ENCODE results near the gene KMT2B.
A peak's percentile ranks its signal among the peaks of the same experiment; 100 is the strongest.

The KMT2B gene

DNA sequence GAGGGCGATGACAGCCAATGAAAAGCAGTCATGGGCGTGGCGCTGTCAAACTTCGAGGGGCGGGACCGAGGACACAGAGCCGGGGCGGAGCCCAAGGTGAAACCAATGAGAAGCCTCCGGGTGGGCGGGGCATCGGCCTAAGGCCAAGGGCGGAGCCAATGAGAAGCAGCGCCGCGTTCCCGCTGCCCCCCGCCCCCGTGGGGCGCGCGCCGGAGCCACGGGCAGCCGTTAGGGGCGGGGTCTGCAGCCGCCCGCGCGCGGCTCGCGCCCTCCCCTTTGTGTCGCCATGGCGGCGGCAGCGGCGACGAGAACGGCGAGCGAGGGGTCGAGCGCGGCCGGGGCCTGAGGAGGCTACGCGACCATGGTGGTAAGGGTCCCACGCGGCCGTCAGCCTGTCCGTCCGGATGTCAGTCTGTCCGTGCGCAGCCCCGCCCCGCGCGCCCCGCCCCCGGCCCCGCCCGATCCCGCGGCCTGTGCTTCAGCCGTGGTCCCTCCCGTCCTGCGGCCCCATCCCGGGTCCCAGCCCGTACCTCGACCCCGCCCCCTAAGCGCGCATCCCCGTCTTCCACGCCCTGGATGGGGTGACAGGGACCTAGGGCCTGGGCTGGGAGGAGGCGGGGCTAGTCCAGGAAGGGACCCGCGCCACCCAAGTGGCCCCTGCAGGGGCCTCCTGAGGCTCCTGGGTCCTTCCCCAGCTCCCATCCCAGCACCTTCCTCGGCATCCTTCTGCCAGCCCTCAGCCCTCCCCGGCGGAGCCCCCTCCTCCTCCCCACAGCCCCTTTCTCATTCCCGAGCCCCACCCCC is 57.7 kb downstream of the KMT2B start, which contains the start of gene ARHGAP33:
Gene ARHGAP33 (plus strand): TSS at position 267 of the 804 bp plus-strand sequence. CDS start 95 bp downstream, at position 362.
- Histone ChIP-seq H2AK5ac (ENCODE audit: low read length) (no peak within 1 kb of the TSS), H3K9ac (ENCODE audit: low read length) (no peak within 1 kb of the TSS), H3K4ac (ENCODE audit: low read depth, low read length) (peak within 1 kb of the TSS; percentile 66), H4K12ac (ENCODE audit: low read depth, low read length) (no peak within 1 kb of the TSS), H3K9me3 (ENCODE audit: insufficient read depth, low read depth, low read length) (no peaks in the 10 kb centered on the region), H3K18ac (ENCODE audit: low read length) (no peak within 1 kb of the TSS), H2AFZ (ENCODE audit: insufficient read depth, low read length, poor library complexity) (peak within 1 kb of the TSS; percentile 73), H3K4me2 (ENCODE audit: low read length) (peak within 1 kb of the TSS; percentile 80), H3K79me1 (ENCODE audit: low read length) (peaks cover 3% of the 10 kb centered on the region), H2BK120ac (ENCODE audit: insufficient read depth, low read length, poor library complexity) (peak within 1 kb of the TSS; percentile 36), H3K23ac (ENCODE audit: low read length) (no peak within 1 kb of the TSS), H2BK5ac (ENCODE audit: low read depth, low read length, poor library complexity) (no peak within 1 kb of the TSS), H3K79me2 (ENCODE audit: control insufficient read depth, insufficient read depth, low read length, poor library complexity) (no peaks in the 10 kb centered on the region), H2BK12ac (ENCODE audit: low read length) (no peak within 1 kb of the TSS), H4K8ac (ENCODE audit: low read depth, low read length) (peak within 1 kb of the TSS; percentile 75), H3K4me3 (ENCODE audit: low read depth, low read length) (peak within 1 kb of the TSS; percentile 86), H3K4me1 (ENCODE audit: control insufficient read depth in 1 of 2, insufficient read depth in 2 of 2, low read length in 2 of 2) (peaks cover 6 to 15% of the 10 kb centered on the region in 2 experiments), H3K36me3 (ENCODE audit: control insufficient read depth in 1 of 2, insufficient read depth in 2 of 2, low read length in 2 of 2) (peaks cover 0 to 3% of the 10 kb centered on the region in 2 experiments), H3K14ac (ENCODE audit: low read length) (peak within 1 kb of the TSS; percentile 56), H4K91ac (ENCODE audit: low read depth, low read length) (peak within 1 kb of the TSS; percentile 39), H3K27ac (ENCODE audit: low read depth, low read length) (no peak within 1 kb of the TSS), H3K27me3 (ENCODE audit: insufficient read depth, low read length) (no peaks in the 10 kb centered on the region)
- DNase-seq = peak; percentile 98 to 100
- no CpG with 5 or more reads among the region's 82 CpGs for WGBS (ENCODE audit: extremely low coverage, insufficient coverage, insufficient read length)

- H3K4me3 ChIP-seq (ENCODE audit: low read depth, low read length) = no peak overlapping the region
- H4K12ac ChIP-seq (ENCODE audit: low read depth, low read length) = no peak overlapping the region
- WGBS (ENCODE audit: extremely low coverage, insufficient coverage, insufficient read length) = no CpG with 5 or more reads among the region's 13 CpGs
- no peak for DNase-seq
- peaks cover 3% of the 10 kb centered on the region for H3K79me1 ChIP-seq (ENCODE audit: low read length)
- H3K79me2 ChIP-seq (ENCODE audit: control insufficient read depth, insufficient read depth, low read length, poor library complexity) = no peaks in the 10 kb centered on the region
- peak overlapping the region; percentile 25 for H4K91ac ChIP-seq (ENCODE audit: low read depth, low read length)
- H3K4ac ChIP-seq (ENCODE audit: low read depth, low read length) = no peak overlapping the region
- H3K4me2 ChIP-seq (ENCODE audit: low read length) = peak overlapping the region; percentile 80
- H3K36me3 ChIP-seq (ENCODE audit: control insufficient read depth in 1 of 2, insufficient read depth in 2 of 2, low read length in 2 of 2) = peaks cover 5 to 8% of the 10 kb centered on the region in 2 experiments
- H3K18ac ChIP-seq (ENCODE audit: low read length) = no peak overlapping the region
- H3K23ac ChIP-seq (ENCODE audit: low read length) = no peak overlapping the region
- no peaks in the 10 kb centered on the region for H3K27me3 ChIP-seq (ENCODE audit: insufficient read depth, low read length)
- H2AK5ac ChIP-seq (ENCODE audit: low read length) = no peak overlapping the region
- H4K8ac ChIP-seq (ENCODE audit: low read depth, low read length) = no peak overlapping the region
- H2AFZ ChIP-seq (ENCODE audit: insufficient read depth, low read length, poor library complexity) = no peak overlapping the region
- H3K4me1 ChIP-seq (ENCODE audit: control insufficient read depth in 1 of 2, insufficient read depth in 2 of 2, low read length in 2 of 2) = peaks cover 6 to 15% of the 10 kb centered on the region in 2 experiments
- H3K14ac ChIP-seq (ENCODE audit: low read length) = no peak overlapping the region
- no peak overlapping the region for H2BK120ac ChIP-seq (ENCODE audit: insufficient read depth, low read length, poor library complexity)
- H3K9me3 ChIP-seq (ENCODE audit: insufficient read depth, low read depth, low read length) = no peaks in the 10 kb centered on the region
- H2BK12ac ChIP-seq (ENCODE audit: low read length) = no peak overlapping the region
- no peak overlapping the region for H3K9ac ChIP-seq (ENCODE audit: low read length)
- H3K27ac ChIP-seq (ENCODE audit: low read depth, low read length) = no peak overlapping the region
- no peak overlapping the region for H2BK5ac ChIP-seq (ENCODE audit: low read depth, low read length, poor library complexity)
Measured at GRCh38 chr19:35776102-35776788, 58.4 kb downstream of the KMT2B start.

DNA sequence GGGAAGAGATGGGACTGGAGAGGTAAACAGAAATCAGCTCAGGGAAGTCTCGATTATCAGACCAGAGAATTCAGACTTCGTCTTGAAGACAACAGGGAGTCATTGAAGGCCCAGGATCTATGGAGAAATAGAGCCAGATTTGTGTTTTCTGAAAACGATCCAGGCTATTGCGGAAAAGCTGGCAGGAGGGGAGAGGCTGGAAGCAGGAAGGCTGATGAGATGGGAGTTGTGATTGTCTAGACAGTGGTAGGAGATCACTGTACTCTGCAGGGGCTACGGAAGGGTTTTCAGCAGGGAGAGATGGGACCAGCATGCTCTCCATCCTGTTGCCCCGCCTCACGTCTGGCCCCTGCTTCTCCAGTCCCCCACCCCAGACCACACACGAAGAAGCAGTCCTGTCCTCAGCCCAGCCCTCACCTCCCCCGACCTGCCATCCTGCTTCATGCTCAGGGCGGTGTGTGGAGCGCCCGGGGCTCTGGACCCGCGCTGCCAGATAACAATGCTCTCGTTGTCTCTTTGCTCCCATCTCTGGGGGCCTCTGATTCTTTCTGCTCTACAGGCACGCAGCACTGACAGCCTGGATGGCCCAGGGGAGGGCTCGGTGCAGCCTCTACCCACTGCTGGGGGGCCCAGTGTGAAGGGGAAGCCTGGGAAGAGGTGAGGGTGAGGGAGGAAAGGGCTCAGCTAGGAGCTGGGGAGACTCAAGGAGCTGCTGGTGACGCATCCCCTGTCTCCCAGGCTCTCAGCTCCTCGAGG is 59.5 kb downstream of the KMT2B start:
- H2BK5ac ChIP-seq (ENCODE audit: low read depth, low read length, poor library complexity) = no peak overlapping the region
- H2AK5ac ChIP-seq (ENCODE audit: low read length) = no peak overlapping the region
- H3K79me2 ChIP-seq (ENCODE audit: control insufficient read depth, insufficient read depth, low read length, poor library complexity) = no peaks in the 10 kb centered on the region
- H3K4me3 ChIP-seq (ENCODE audit: low read depth, low read length) = no peak overlapping the region
- peaks cover 3% of the 10 kb centered on the region for H3K79me1 ChIP-seq (ENCODE audit: low read length)
- H4K12ac ChIP-seq (ENCODE audit: low read depth, low read length) = no peak overlapping the region
- H2AFZ ChIP-seq (ENCODE audit: insufficient read depth, low read length, poor library complexity) = no peak overlapping the region
- no peaks in the 10 kb centered on the region for H3K27me3 ChIP-seq (ENCODE audit: insufficient read depth, low read length)
- peak overlapping the region; percentile 14 for H3K4me2 ChIP-seq (ENCODE audit: low read length)
- no peak overlapping the region for H3K23ac ChIP-seq (ENCODE audit: low read length)
- no peak overlapping the region for H2BK120ac ChIP-seq (ENCODE audit: insufficient read depth, low read length, poor library complexity)
- H3K9me3 ChIP-seq (ENCODE audit: insufficient read depth, low read depth, low read length) = no peaks in the 10 kb centered on the region
- no peak overlapping the region for H3K4ac ChIP-seq (ENCODE audit: low read depth, low read length)
- H3K4me1 ChIP-seq (ENCODE audit: control insufficient read depth in 1 of 2, insufficient read depth in 2 of 2, low read length in 2 of 2) = peaks cover 6 to 15% of the 10 kb centered on the region in 2 experiments
- no peak for DNase-seq
- H3K18ac ChIP-seq (ENCODE audit: low read length) = no peak overlapping the region
- H4K91ac ChIP-seq (ENCODE audit: low read depth, low read length) = no peak overlapping the region
- no CpG with 5 or more reads among the region's 19 CpGs for WGBS (ENCODE audit: extremely low coverage, insufficient coverage, insufficient read length)
- no peak overlapping the region for H2BK12ac ChIP-seq (ENCODE audit: low read length)
- no peak overlapping the region for H3K14ac ChIP-seq (ENCODE audit: low read length)
- H3K9ac ChIP-seq (ENCODE audit: low read length) = no peak overlapping the region
- peaks cover 7 to 9% of the 10 kb centered on the region in 2 experiments for H3K36me3 ChIP-seq (ENCODE audit: control insufficient read depth in 1 of 2, insufficient read depth in 2 of 2, low read length in 2 of 2)
- H4K8ac ChIP-seq (ENCODE audit: low read depth, low read length) = no peak overlapping the region
- H3K27ac ChIP-seq (ENCODE audit: low read depth, low read length) = no peak overlapping the region

DNA sequence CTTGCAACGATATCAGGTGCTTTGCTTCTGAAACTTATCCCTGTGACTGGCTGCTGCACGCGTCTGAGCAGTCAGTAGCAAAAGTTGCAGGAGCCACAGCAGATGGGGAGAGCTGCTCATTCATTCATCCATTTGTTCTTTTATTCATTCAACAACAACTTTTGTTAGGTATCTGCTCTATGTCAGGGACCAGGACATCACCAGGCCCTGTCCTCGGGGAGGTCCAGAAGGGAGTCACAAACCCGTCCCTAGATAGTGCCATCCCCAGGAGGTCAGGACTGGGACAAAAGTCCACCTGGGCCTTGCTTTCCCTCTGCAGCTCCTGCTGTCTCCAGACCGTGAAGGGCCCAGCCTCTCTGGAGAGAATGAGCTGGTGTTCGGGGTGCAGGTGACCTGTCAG is 60.2 kb downstream of the KMT2B start:
- no peak overlapping the region for H3K4me3 ChIP-seq (ENCODE audit: low read depth, low read length)
- H3K36me3 ChIP-seq (ENCODE audit: control insufficient read depth in 1 of 2, insufficient read depth in 2 of 2, low read length in 2 of 2) = peaks cover 10 to 13% of the 10 kb centered on the region in 2 experiments
- no peak overlapping the region for H3K23ac ChIP-seq (ENCODE audit: low read length)
- H2AK5ac ChIP-seq (ENCODE audit: low read length) = no peak overlapping the region
- no peak overlapping the region for H3K4ac ChIP-seq (ENCODE audit: low read depth, low read length)
- no peak overlapping the region for H4K8ac ChIP-seq (ENCODE audit: low read depth, low read length)
- H4K12ac ChIP-seq (ENCODE audit: low read depth, low read length) = no peak overlapping the region
- no peak overlapping the region for H2BK5ac ChIP-seq (ENCODE audit: low read depth, low read length, poor library complexity)
- H3K14ac ChIP-seq (ENCODE audit: low read length) = no peak overlapping the region
- no peak overlapping the region for H2BK120ac ChIP-seq (ENCODE audit: insufficient read depth, low read length, poor library complexity)
- WGBS (ENCODE audit: extremely low coverage, insufficient coverage, insufficient read length) = no CpG with 5 or more reads among the region's 7 CpGs
- peaks cover 3% of the 10 kb centered on the region for H3K79me1 ChIP-seq (ENCODE audit: low read length)
- H3K4me1 ChIP-seq (ENCODE audit: control insufficient read depth in 1 of 2, insufficient read depth in 2 of 2, low read length in 2 of 2) = peaks cover 6 to 15% of the 10 kb centered on the region in 2 experiments
- H2AFZ ChIP-seq (ENCODE audit: insufficient read depth, low read length, poor library complexity) = no peak overlapping the region
- no peak overlapping the region for H3K9ac ChIP-seq (ENCODE audit: low read length)
- no peak overlapping the region for H3K4me2 ChIP-seq (ENCODE audit: low read length)
- peaks cover 1% of the 10 kb centered on the region for H3K9me3 ChIP-seq (ENCODE audit: insufficient read depth, low read depth, low read length)
- no peak overlapping the region for H3K27ac ChIP-seq (ENCODE audit: low read depth, low read length)
- H3K79me2 ChIP-seq (ENCODE audit: control insufficient read depth, insufficient read depth, low read length, poor library complexity) = no peaks in the 10 kb centered on the region
- H2BK12ac ChIP-seq (ENCODE audit: low read length) = no peak overlapping the region
- H4K91ac ChIP-seq (ENCODE audit: low read depth, low read length) = no peak overlapping the region
- DNase-seq = no peak
- H3K18ac ChIP-seq (ENCODE audit: low read length) = no peak overlapping the region
- no peaks in the 10 kb centered on the region for H3K27me3 ChIP-seq (ENCODE audit: insufficient read depth, low read length)

Measured in trophoblast cell (in vitro differentiated cells and primary cell).